HepG2 (cell line): ENCODE results near the gene PGPEP1. TPM values are rescaled to one million over a fixed set of nuclear protein-coding genes. Genes with fewer than 3 reads are reported as not detected.
A peak's percentile ranks its signal among the peaks of the same experiment; 100 is the strongest.

Experiments
- ATF4 ChIP-seq, 2 experiments: fragments of 450-650 bp in 1 of 2; sonication (generic) in 1 of 2; formaldehyde crosslinking; IDR thresholded peaks; 2 replicates each; pipeline versions ENCODE4 v1.5.0 to v1.8.0; 2020 to 2022; ENCODE audit warnings: mild to moderate bottlenecking in 1 of 2, missing genetic modification reagents in 1 of 2
- CENPT ChIP-seq: sonication (generic); formaldehyde crosslinking; IDR thresholded peaks from 2 replicates; pipeline ENCODE4 v1.8.0; 2022; ENCODE audit warnings: low read depth, mild to moderate bottlenecking, moderate library complexity, missing genetic modification reagents
- DZIP1 ChIP-seq: sonication (generic); formaldehyde crosslinking; IDR thresholded peaks from 2 replicates; pipeline ENCODE4 v1.5.0; 2020; ENCODE audit warnings: mild to moderate bottlenecking, missing genetic modification reagents
- ELF4 ChIP-seq: sonication (generic); formaldehyde crosslinking; IDR thresholded peaks from 2 replicates; pipeline ENCODE4 v1.5.0; 2020; ENCODE audit warnings: missing genetic modification reagents, mild to moderate bottlenecking, moderate library complexity, borderline replicate concordance
- GTF2F1 ChIP-seq: fragments of 150-350 bp; IDR thresholded peaks from 2 replicates; pipeline ENCODE4 v1.6.1; 2014; ENCODE audit warnings: low read length
- HDAC6 ChIP-seq: fragments of 200-600 bp; sonication (generic); IDR thresholded peaks from 2 replicates; pipeline ENCODE4 v1.7.0; 2017; ENCODE audit warnings: mild to moderate bottlenecking, antibody characterized with exemption, low read length, low read depth
- HINFP ChIP-seq: sonication (generic); formaldehyde crosslinking; IDR thresholded peaks from 2 replicates; pipeline ENCODE4 v1.4.0; 2020; ENCODE audit warnings: low read depth, mild to moderate bottlenecking, missing genetic modification reagents
- MED13 ChIP-seq: sonication (generic); formaldehyde crosslinking; IDR thresholded peaks from 2 replicates; pipeline ENCODE4 v1.5.0; 2020; ENCODE audit warnings: missing genetic modification reagents
- NFKBIZ ChIP-seq: IDR thresholded peaks from 2 replicates; pipeline ENCODE4 v1.6.1; 2018; ENCODE audit warnings: missing genetic modification reagents, missing compliant biosample characterization
- NRL ChIP-seq: sonication (generic); formaldehyde crosslinking; IDR thresholded peaks from 2 replicates; pipeline ENCODE4 v1.5.0; 2020; ENCODE audit warnings: missing genetic modification reagents, mild to moderate bottlenecking, moderate library complexity, borderline replicate concordance
- POLR2A ChIP-seq, 2 experiments: IDR thresholded peaks; 2 replicates each; pipeline ENCODE4 v1.6.1; 2011; ENCODE audit warnings: low read depth in 2 of 2, low read length in 2 of 2, mild to moderate bottlenecking in 1 of 2, moderate library complexity in 1 of 2; ENCODE audit not compliant: insufficient read depth in 1 of 2
- REL ChIP-seq: sonication (generic); formaldehyde crosslinking; conservative IDR thresholded peaks from 2 replicates; pipeline ENCODE4 v1.8.0; 2022; ENCODE audit warnings: mild to moderate bottlenecking, missing genetic modification reagents, moderate library complexity
- TEAD2 ChIP-seq: sonication (generic); formaldehyde crosslinking; IDR thresholded peaks from 2 replicates; pipeline ENCODE4 v1.9.0; 2021; ENCODE audit warnings: missing genetic modification reagents
- ZBTB33 ChIP-seq: sonication (generic); formaldehyde crosslinking; IDR thresholded peaks from 2 replicates; pipeline ENCODE4 v1.4.0; 2020; ENCODE audit warnings: missing genetic modification reagents
- ZNF205 ChIP-seq: IDR thresholded peaks from 2 replicates; pipeline ENCODE4 v1.6.1; 2018; ENCODE audit warnings: missing biosample characterization, missing genetic modification reagents
- ZNF30 ChIP-seq: sonication (generic); formaldehyde crosslinking; IDR thresholded peaks from 2 replicates; pipeline ENCODE4 v1.5.0; 2020; ENCODE audit warnings: mild to moderate bottlenecking, missing genetic modification reagents
- ZNF333 ChIP-seq: sonication (generic); formaldehyde crosslinking; IDR thresholded peaks from 2 replicates; pipeline ENCODE4 v1.4.0; 2020; ENCODE audit warnings: mild to moderate bottlenecking, missing genetic modification reagents, borderline replicate concordance
- ZNF547 ChIP-seq: sonication (generic); formaldehyde crosslinking; IDR thresholded peaks from 2 replicates; pipeline ENCODE4 v1.5.1; 2020; ENCODE audit warnings: mild to moderate bottlenecking, missing genetic modification reagents
- ZNF652 ChIP-seq: IDR thresholded peaks from 2 replicates; pipeline ENCODE4 v1.6.1; 2016; ENCODE audit warnings: low read depth, borderline replicate concordance
- ZNF775 ChIP-seq: sonication (generic); formaldehyde crosslinking; IDR thresholded peaks from 2 replicates; pipeline ENCODE4 v1.4.0; 2020; ENCODE audit warnings: missing genetic modification reagents, mild to moderate bottlenecking, moderate library complexity, borderline replicate concordance
- polyA plus RNA-seq, 8 experiments: library from polyadenylated mRNA; depleted of rRNA in 3 of 8; stranded (reverse) in 7 of 8; unstranded in 1 of 8; fragments of >200 nt; fragmentation: Illumina TruSeq in 4 of 8; extraction: Trizol in 4 of 8; gene quantifications; 2 replicates each; pipeline versions ENCODE4 v1.2.1 to v1.2.3, GENCODE V29; 2011 to 2016; ENCODE audit warnings: low read depth in 4 of 8, missing spikeins in 1 of 8, mixed read lengths in 1 of 8; ENCODE audit not compliant: insufficient read depth in 1 of 8
- total RNA-seq, 5 experiments: library from RNA; depleted of rRNA; stranded (reverse); fragments of >200 nt; fragmentation: Illumina TruSeq; extraction: Trizol; gene quantifications; 2 replicates each; pipeline ENCODE4 v1.2.3, GENCODE V29; 2016; ENCODE audit warnings: low read depth in 1 of 5

The PGPEP1 gene
- total and polyA plus RNA-seq, 2 of the 13 experiments (the other 11 are each of a cell fraction or from before 2014, with no cell fraction given), result 53.1 to 56.6 TPM

- TF ChIP-seq ZBTB33 (CRISPR knock-in tag) (peak; percentile 20; the same call in 1 of the 2 replicates), HDAC6 (no peak), TEAD2 (CRISPR knock-in tag) (no peak), CENPT (CRISPR knock-in tag) (no peak), DZIP1 (0 out of 2 replicates have a peak, but pooled peaks have one; percentile 11), POLR2A (IDR thresholded peaks at IDR 0.05; ENCODE audit: insufficient read depth in 1 of 2, low read depth in 2 of 2, low read length in 2 of 2) (peak; percentile 58 to 70), ZNF333 (no peak), MED13 (CRISPR knock-in tag) (0 out of 2 replicates have a peak, but pooled peaks have one; percentile 63), ATF4 (CRISPR knock-in tag; IDR thresholded peaks at IDR 0.05) (no peak), ZNF775 (CRISPR knock-in tag) (0 out of 2 replicates have a peak, but pooled peaks have one; percentile 40), NFKBIZ (CRISPR knock-in tag) (no peak), ZNF652 (no peak), ELF4 (CRISPR knock-in tag) (no peak), ZNF205 (CRISPR knock-in tag) (peak; percentile 97; the same call in 1 of the 2 replicates), GTF2F1 (no peak), HINFP (CRISPR knock-in tag) (peak; percentile 68; the same call in 1 of the 2 replicates), ZNF30 (CRISPR knock-in tag) (no peak), ZNF547 (CRISPR knock-in tag) (0 out of 2 replicates have a peak, but pooled peaks have one; percentile 55), REL (CRISPR knock-in tag) (no peak), NRL (CRISPR knock-in tag) (0 out of 2 replicates have a peak, but pooled peaks have one; percentile 14)
Observed at GRCh38 chr19:18340990-18341868, 831 bp downstream of the PGPEP1 start (continued).
